Trophoblast cell (in vitro differentiated cells and primary cell): ENCODE results near the gene TAAR2.
"Not testable (repeated sequence)": the region's sequence is repeated elsewhere in the genome, so short reads cannot be mapped to it uniquely, and the experiment has no call there.

Experiments used
- DNase-seq, 2 donors: peaks; one replicate each; pipeline ENCODE4 v3.0.0-alpha.2; 2016
- H2AFZ ChIP-seq: 2 replicates; pipeline ENCODE4 v1.6.1; 2013; ENCODE audit warnings: low read length, moderate library complexity, mild to moderate bottlenecking; ENCODE audit not compliant: insufficient read depth, poor library complexity
- H2AK5ac ChIP-seq: 2 replicates; pipeline ENCODE4 v1.6.1; 2013; ENCODE audit warnings: mild to moderate bottlenecking, low read length
- H2BK120ac ChIP-seq: 2 replicates; pipeline ENCODE4 v1.6.1; 2013; ENCODE audit warnings: low read length, mild to moderate bottlenecking, moderate library complexity; ENCODE audit not compliant: insufficient read depth, poor library complexity
- H2BK12ac ChIP-seq: 2 replicates; pipeline ENCODE4 v1.6.1; 2013; ENCODE audit warnings: mild to moderate bottlenecking, low read length, moderate library complexity
- H2BK5ac ChIP-seq: 2 replicates; pipeline ENCODE4 v1.6.1; 2013; ENCODE audit warnings: low read length, low read depth, moderate library complexity, mild to moderate bottlenecking; ENCODE audit not compliant: poor library complexity
- H3K14ac ChIP-seq: 2 replicates; pipeline ENCODE4 v1.6.1; 2013; ENCODE audit warnings: mild to moderate bottlenecking, low read length
- H3K18ac ChIP-seq: 2 replicates; pipeline ENCODE4 v1.6.1; 2013; ENCODE audit warnings: mild to moderate bottlenecking, low read length
- H3K23ac ChIP-seq: 2 replicates; pipeline ENCODE4 v1.6.1; 2013; ENCODE audit warnings: low read length
- H3K27ac ChIP-seq: 2 replicates; pipeline ENCODE4 v1.5.1; 2013; ENCODE audit warnings: low read depth, mild to moderate bottlenecking, inconsistent platforms, low read length, moderate library complexity
- H3K27me3 ChIP-seq: 2 replicates; pipeline ENCODE4 v1.6.1; 2013; ENCODE audit warnings: inconsistent platforms, mild to moderate bottlenecking, low read length, moderate library complexity; ENCODE audit not compliant: insufficient read depth
- H3K36me3 ChIP-seq, 2 experiments: 1 replicate in 1 of 2; 2 replicates in 1 of 2; pipeline ENCODE4 v1.6.1; 2013; ENCODE audit warnings: low read length in 2 of 2, mild to moderate bottlenecking in 2 of 2, moderate library complexity in 1 of 2; ENCODE audit not compliant: insufficient read depth in 2 of 2, control insufficient read depth in 1 of 2
- H3K4ac ChIP-seq: 2 replicates; pipeline ENCODE4 v1.6.1; 2013; ENCODE audit warnings: low read depth, mild to moderate bottlenecking, low read length, moderate library complexity
- H3K4me1 ChIP-seq, 2 experiments: 1 replicate in 1 of 2; 2 replicates in 1 of 2; pipeline ENCODE4 v1.6.1; 2013; ENCODE audit warnings: low read length in 2 of 2, mild to moderate bottlenecking in 2 of 2, moderate library complexity in 1 of 2; ENCODE audit not compliant: insufficient read depth in 2 of 2, control insufficient read depth in 1 of 2
- H3K4me2 ChIP-seq: 2 replicates; pipeline ENCODE4 v1.6.1; 2013; ENCODE audit warnings: inconsistent platforms, mild to moderate bottlenecking, low read length, moderate library complexity
- H3K4me3 ChIP-seq: 2 replicates; pipeline ENCODE4 v1.5.1; 2013; ENCODE audit warnings: mild to moderate bottlenecking, low read depth, low read length, inconsistent platforms
- H3K79me1 ChIP-seq: one replicate; pipeline ENCODE4 v1.6.1; 2013; ENCODE audit warnings: low read length
- H3K79me2 ChIP-seq: 2 replicates; pipeline ENCODE4 v1.6.1; 2013; ENCODE audit warnings: low read length, mild to moderate bottlenecking; ENCODE audit not compliant: control insufficient read depth, insufficient read depth, poor library complexity
- H3K9ac ChIP-seq: 2 replicates; pipeline ENCODE4 v1.6.1; 2013; ENCODE audit warnings: mild to moderate bottlenecking, low read length
- H3K9me3 ChIP-seq: 2 replicates; pipeline ENCODE4 v1.6.1; 2013; ENCODE audit warnings: low read depth, mild to moderate bottlenecking, control low read depth, inconsistent platforms, low read length; ENCODE audit not compliant: insufficient read depth
- H4K12ac ChIP-seq: 2 replicates; pipeline ENCODE4 v1.6.1; 2013; ENCODE audit warnings: low read depth, mild to moderate bottlenecking, low read length, moderate library complexity
- H4K8ac ChIP-seq: 2 replicates; pipeline ENCODE4 v1.6.1; 2013; ENCODE audit warnings: low read depth, mild to moderate bottlenecking, low read length, moderate library complexity
- H4K91ac ChIP-seq: one replicate; pipeline ENCODE4 v1.6.1; 2013; ENCODE audit warnings: low read depth, mild to moderate bottlenecking, low read length, moderate library complexity
- WGBS: extraction: QIAGEN DNeasy Blood & Tissue Kit; methylation state at CpG from one replicate; pipeline ENCODE4 v1.1.7; 2013; ENCODE audit warnings: missing lambda C conversion rate; ENCODE audit not compliant: insufficient read length, insufficient coverage; ENCODE audit errors: extremely low coverage; 5-methylcytosine and 5-hydroxymethylcytosine counted together

Gene TAAR2

DNA sequence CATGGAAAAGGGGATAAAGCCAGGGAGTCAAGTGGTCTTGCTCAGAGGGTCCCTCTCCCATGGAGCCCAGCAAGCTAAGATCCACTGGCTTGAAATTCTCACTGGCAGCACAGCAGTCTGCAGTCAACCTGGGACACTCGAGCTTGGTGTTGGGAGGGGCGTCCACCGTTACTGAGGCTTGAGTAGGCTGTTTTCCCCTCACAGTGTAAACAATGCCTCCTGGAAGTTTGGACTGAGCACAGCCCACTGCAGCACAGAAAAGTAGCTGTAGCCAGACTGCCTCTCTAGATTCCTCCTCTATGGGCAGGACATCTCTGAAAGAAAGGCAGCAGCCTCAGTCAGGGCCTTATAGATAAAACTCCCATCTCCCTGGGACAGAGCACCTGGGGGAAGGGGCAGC is 11.2 kb upstream of the TAAR2 start:
- H3K4me1 ChIP-seq, H3K4me2 ChIP-seq, H3K27me3 ChIP-seq, H3K27ac ChIP-seq, H2AFZ ChIP-seq, H3K79me2 ChIP-seq, H3K9me3 ChIP-seq, H2BK5ac ChIP-seq, H3K36me3 ChIP-seq, H2BK12ac ChIP-seq, H3K9ac ChIP-seq, DNase-seq, H4K12ac ChIP-seq, H2AK5ac ChIP-seq, H3K18ac ChIP-seq, H3K14ac ChIP-seq, H2BK120ac ChIP-seq, H3K4ac ChIP-seq, H3K23ac ChIP-seq, H4K91ac ChIP-seq, H3K79me1 ChIP-seq, H4K8ac ChIP-seq, H3K4me3 ChIP-seq: not testable (repeated sequence)
- WGBS = no CpG with 5 or more reads among the region's 3 CpGs

- Histone ChIP-seq H3K4me1 (no peaks in the 10 kb centered on the region), H3K79me1 (no peaks in the 10 kb centered on the region), H3K9me3 (no peaks in the 10 kb centered on the region), H3K9ac (no peak overlapping the region), H3K23ac (no peak overlapping the region), H2BK12ac (no peak overlapping the region), H2BK120ac (no peak overlapping the region), H3K4me3 (no peak overlapping the region), H3K27me3 (no peaks in the 10 kb centered on the region), H3K27ac (no peak overlapping the region), H3K18ac (no peak overlapping the region), H2BK5ac (no peak overlapping the region), H3K4ac (no peak overlapping the region), H2AFZ (no peak overlapping the region), H4K91ac (no peak overlapping the region), H3K14ac (no peak overlapping the region), H4K12ac (no peak overlapping the region), H4K8ac (no peak overlapping the region), H3K79me2 (no peaks in the 10 kb centered on the region), H2AK5ac (no peak overlapping the region), H3K36me3 (no peaks in the 10 kb centered on the region), H3K4me2 (no peak overlapping the region)
- no CpG with 5 or more reads among the region's 4 CpGs for WGBS
- no peak for DNase-seq
Measured at GRCh38 chr6:132634796-132635195, 10.7 kb upstream of the TAAR2 start.

DNA sequence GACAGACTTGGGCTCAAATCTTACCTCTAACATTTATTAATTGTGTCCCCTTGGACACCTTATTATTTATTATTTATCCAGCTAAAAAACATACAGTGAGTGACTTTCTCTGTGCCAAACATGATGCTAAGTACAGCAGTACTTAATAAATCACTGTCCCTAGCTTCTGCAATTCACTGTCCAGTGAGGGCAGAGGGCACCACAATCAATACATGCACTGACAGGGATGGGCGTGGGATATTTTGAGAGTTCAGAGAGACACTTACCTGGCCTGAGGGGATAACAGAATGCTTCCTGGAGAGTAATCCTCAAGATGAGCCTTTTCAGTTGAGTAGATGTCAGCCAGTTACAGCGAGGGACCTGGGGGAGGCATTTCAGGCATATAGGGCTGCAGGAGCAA is 9.3 kb upstream of the TAAR2 start:
- Histone ChIP-seq H2BK12ac (no peak overlapping the region), H3K36me3 (no peaks in the 10 kb centered on the region), H3K4me1 (no peaks in the 10 kb centered on the region), H3K9me3 (no peaks in the 10 kb centered on the region), H3K27ac (no peak overlapping the region), H3K9ac (no peak overlapping the region), H4K91ac (no peak overlapping the region), H3K4me2 (no peak overlapping the region), H4K12ac (no peak overlapping the region), H2AK5ac (no peak overlapping the region), H3K18ac (no peak overlapping the region), H3K4ac (no peak overlapping the region), H3K79me2 (no peaks in the 10 kb centered on the region), H3K79me1 (no peaks in the 10 kb centered on the region), H2BK5ac (no peak overlapping the region), H3K27me3 (no peaks in the 10 kb centered on the region), H3K23ac (no peak overlapping the region), H2BK120ac (no peak overlapping the region), H3K14ac (no peak overlapping the region), H3K4me3 (no peak overlapping the region), H4K8ac (no peak overlapping the region), H2AFZ (no peak overlapping the region)
- WGBS = no CpG with 5 or more reads among the region's 2 CpGs
- no peak for DNase-seq

DNA sequence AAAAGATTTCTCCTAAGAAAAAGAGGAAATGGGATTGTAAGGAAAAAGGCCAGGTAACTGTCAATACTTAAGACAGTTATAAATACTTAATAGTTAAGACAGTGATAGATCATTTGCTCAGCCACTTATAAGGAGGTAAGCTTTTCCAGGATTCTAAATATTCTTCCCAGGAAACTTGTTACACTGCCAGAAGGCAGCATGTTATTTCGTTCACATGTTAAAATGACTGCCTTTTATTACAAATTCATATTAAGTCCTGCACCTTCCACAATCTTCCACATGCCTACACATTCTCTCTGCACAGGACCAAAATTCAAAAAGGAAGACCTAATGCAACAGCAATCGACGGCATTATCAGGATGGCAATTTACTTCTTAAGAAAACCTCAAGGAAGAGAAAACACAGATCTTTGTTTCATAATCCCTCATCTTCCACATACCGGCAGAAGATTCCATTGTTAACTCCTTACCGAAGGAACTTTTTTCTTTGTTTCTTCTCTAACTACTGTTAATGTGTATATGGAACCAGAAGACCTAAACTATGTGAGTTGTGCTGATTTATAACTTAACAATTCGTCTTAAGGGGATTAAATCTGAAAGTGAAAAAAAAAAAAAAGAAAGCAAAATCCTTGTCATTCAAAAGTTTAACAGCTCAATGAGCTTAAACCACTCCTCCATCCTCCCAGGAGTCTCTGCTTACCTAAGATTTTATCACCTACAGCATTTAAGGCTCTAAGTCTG is 799 bp downstream of the TAAR2 start:
- no peak overlapping the region for H2AK5ac ChIP-seq
- no peak overlapping the region for H4K8ac ChIP-seq
- H2BK5ac ChIP-seq = no peak overlapping the region

More for the DNA sequence above, 799 bp downstream of the TAAR2 start:
- Histone ChIP-seq H3K9ac (no peak overlapping the region), H3K4me1 (no peaks in the 10 kb centered on the region), H3K27me3 (no peaks in the 10 kb centered on the region), H2AFZ (no peak overlapping the region), H3K9me3 (no peaks in the 10 kb centered on the region), H4K12ac (no peak overlapping the region), H4K91ac (no peak overlapping the region), H3K23ac (no peak overlapping the region), H3K4ac (no peak overlapping the region), H2BK120ac (no peak overlapping the region), H3K4me3 (no peak overlapping the region), H3K4me2 (no peak overlapping the region), H3K36me3 (no peaks in the 10 kb centered on the region), H2BK12ac (no peak overlapping the region), H3K14ac (no peak overlapping the region), H3K27ac (no peak overlapping the region), H3K79me2 (no peaks in the 10 kb centered on the region), H3K18ac (no peak overlapping the region), H3K79me1 (no peaks in the 10 kb centered on the region)
- no CpG with 5 or more reads among the region's 6 CpGs for WGBS
- DNase-seq = no peak
